HG03045 (cell line): ENCODE measurements around the gene SLC43A3.
"Not testable (repeated sequence)": the region's sequence is repeated elsewhere in the genome, so short reads cannot be mapped to it uniquely, and the experiment has no call there.

Source experiments
- ATAC-seq: cut with Tn5 transposase; IDR thresholded peaks from one replicate; pipeline ENCODE4 v1.9.1; 2021; ENCODE audit warnings: mild to moderate bottlenecking, moderate library complexity; ENCODE audit not compliant: unreplicated experiment

SLC43A3 gene

DNA sequence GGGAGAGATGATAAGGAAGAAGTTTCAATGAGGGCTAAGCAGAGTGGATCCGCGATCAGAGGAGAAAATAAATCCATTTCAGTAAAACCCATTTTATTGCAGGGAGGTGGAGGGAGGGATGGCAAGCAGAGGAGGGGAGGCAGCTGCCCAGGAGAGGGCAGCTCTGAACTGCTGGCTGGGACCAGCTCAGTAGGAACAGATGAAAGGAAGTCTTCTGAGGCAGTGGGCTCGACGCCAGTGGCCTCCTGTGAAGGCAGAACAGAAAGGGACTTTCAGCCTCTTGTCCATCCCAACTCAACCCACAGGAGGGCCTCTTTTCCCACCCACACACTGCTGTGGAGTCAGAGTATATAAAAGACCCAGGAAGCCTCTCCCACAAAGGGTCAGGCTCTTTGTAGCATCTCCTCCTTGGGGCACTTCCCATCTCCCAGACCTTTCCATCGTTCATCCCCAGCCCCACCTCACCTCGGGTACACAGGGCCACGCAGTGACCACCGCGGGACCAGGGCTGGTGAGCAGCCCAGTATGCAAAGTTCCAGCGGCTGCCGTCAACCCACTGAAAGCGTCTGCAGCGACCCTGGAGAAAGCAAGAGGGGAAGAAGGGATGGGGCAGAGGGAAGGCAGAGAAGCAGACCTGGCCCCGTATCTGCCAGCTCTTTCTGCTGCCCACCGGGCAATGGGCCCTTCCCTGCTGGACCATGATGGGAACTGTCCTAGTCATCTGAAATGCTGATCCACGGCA lies 39.5 kb downstream of the SLC43A3 start:
- ATAC-seq, result no peak

DNA sequence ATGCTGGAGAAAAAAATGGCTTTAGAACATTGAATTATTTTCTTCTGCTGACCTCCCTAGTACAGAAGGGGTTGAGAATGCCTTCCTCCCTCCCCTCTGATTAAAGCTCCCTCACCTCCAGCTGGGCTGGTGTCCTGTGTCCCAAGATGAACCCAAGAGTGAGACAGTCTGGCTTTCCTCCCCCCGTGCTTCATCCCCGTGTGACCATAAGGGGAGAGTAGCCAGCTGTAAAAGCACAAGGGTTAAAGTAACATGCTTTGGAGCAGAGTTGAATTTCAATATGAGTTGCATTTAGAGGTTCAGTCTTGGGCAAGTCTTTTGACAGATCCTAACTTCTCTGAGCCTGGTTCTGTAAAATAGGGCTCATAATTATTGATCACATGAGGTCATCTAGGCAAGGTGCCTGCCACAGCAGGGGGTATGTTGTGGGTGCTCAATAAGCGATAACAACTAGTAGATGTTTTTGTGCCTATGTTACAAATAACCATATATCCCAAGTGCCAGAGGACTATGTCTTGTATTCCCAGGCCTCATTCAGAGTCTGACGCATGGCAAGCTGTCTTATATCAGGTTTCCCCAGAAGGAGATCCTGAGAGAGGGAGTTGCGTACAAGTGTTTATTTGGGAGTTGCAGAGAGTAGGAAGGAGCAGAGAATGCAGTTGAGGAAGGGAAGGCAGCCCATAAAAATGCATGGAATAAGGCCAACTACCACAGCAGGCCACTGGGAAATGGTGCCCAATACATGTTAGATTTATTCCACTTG lies 40.6 kb downstream of the SLC43A3 start:
- no peak for ATAC-seq

DNA sequence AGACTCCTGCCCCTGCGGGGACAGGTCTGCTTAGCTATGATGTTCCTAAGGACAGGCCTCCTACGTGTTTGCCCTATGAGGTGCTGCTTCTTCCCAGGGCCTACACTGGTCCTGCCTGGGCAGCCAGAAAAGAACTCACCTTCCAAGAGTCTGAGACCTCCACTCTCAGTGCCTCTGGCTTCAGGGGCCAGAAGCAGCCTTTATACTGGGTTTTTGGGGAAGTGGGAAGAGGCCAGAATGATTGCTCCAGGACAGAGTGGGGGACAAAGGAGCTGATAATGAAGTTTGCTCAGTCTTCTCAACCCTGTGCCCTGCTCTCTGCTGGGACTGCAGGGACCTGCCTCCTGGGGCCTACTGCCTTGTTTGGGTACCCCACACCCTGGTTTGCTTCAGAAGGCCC lies 45.9 kb downstream of the SLC43A3 start, which contains the start of gene PRG3:
Gene PRG3 (minus strand): TSS at position 176 of the 400 bp plus-strand sequence. CDS start 442 bp downstream, outside the sequence.
- ATAC-seq, result no peak

DNA sequence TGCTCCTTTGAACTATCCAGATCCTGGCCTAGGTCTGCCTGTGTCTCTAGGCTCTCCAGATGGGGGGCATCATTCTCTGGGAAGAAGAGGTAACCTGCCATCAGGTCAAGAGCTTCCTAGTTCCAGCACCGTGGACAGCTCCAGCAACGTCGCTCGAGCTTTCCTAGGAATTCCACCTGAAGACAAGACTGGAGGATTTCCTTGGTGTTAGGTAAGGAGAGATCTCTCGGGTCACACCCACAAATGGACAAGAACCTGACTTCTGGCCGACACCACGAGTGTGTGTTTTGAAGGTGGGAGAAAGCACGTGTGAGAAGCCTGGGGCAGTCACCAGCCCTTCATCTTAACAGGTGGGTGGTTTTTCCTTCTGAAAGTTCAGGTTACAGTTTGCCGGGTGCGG lies 47.2 kb downstream of the SLC43A3 start:
- ATAC-seq, result no peak

DNA sequence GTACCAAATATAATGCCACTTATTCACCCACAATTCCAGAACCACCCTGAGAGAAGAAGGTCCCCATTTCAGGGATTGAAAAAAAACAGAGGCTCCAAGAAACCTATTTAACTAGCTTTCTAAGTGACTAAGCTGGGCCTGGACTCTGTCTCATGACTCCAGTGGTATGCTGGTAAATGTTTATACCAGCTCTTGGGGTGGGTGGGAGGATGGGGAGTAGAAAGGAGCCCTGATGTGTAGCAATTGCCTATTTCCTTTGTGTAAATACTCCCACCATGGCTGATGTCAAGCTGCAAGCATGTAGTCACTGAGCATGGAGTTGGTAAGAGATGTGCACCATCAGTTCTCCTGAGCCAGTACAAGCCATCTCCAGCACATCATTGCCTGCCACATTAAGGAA lies 48.7 kb downstream of the SLC43A3 start:
- no peak for ATAC-seq

DNA sequence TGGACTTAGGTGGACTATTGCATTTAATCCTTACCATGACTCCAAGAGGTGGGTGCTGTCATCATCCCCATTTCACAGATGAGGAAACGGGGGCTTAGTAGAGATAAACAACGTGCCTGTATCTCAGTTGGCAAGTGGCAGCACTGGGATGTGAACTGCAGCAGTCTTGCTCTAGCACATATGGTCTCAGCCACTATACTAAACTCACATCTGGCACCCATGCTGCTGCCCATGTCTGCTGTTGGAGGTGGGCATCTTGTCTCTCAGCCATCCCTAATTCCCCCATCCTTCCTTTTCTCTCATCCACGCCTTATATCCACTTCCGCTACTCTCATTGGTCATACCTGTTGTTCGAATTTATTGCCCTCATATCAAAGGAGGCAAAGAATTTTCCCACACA lies 49.8 kb downstream of the SLC43A3 start:
- ATAC-seq, result no peak

DNA sequence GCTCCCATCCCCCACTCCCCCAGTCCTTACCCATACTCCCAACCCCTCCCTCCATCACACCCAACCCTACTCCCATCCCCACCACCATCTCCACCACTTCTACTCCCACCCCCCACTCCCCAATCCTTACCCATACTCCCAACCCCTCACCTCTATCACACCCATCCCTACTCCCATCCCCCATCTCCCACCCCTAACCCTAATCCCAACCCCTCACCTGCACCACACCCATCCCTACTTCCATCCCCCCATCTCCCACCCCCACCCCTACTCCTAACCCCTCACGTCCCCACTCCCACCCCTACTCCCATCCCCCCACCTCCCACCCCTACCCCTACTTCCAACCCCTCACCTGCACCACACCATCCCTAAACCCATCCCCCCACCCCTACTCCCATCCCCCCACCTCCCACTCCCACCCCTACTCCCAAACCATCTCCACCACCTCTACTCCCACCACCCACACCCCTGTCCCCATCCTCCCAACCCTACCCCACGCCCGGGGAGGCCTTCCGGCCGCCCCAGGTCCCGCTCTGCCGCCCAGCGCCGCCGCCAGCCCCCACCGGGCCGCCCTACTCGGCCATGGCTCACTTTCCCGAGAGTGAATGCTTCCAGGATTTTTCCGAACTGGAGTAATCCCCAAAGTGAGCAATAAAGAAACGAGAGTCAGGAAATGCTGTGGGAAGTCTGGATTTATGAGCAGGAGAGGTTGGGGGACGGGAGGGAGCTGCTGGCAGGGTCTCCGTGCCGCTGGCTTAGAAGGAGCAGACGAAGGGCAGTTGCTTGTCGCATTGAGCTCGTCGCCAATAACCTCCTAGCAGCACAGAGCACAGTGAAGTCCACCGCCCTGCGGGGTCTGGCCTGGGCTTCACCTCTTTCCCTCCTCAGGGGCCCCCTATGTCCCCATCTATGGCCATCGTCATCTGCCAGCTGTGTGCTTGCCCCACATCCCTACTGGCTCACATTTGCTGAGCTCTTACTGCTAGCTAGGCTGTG lies 50.5 kb downstream of the SLC43A3 start:
- no peak for ATAC-seq

DNA sequence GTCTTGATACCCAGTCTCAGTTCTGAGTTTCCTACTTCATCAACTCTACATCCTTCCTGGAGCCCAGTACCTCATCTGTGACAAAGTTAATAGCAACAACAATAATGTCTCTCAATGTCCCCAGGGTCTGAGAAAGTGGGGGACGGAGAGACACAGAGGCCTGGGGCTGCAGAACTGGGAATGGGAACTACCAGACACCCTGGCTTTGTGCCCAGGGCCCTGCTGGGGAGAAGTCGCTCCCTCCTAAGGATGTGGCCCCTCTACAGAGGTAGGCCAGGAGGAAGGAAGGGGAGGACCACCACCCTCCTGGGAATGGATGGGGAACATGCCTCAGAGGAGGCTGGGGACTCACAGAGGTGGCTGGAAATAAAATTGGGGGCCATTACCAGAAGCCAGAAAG lies 51.4 kb downstream of the SLC43A3 start:
- ATAC-seq, result no peak

DNA sequence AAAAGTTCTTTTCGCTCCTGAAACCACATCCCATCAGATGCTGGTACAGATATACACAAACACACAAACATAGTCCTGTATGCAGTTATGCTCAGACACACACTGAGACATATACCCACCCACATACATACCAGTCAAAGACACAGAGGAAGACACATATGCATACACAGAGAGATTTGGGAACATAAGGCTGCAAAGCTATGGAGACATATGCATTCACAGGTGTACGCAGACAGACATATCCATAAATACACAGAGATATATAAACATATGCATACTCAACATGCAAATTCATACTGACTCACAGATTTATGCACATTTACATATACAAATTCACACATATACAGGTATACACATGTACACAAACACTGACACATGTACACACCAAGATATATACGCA lies 52.0 kb downstream of the SLC43A3 start:
- ATAC-seq, result no peak

DNA sequence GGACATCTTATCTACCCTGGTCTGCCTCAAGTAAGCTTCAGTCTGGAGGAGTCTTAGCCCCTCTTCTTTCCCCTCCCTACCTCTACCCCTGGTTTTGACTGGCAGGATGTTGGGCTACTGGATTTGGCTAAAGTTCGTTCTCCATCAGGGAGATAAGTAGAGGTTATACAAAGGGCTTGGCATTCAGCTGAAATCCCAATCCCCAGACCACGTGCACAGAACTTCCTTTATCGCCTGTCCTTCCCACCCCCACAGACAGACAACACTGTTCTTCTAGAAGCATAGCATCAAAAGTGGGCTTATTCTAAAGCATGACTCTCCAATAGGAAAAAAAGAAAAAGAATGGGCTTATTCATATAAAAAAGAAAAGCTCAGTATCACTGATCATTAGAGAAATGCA lies 53.8 kb downstream of the SLC43A3 start:
- ATAC-seq, result no peak

DNA sequence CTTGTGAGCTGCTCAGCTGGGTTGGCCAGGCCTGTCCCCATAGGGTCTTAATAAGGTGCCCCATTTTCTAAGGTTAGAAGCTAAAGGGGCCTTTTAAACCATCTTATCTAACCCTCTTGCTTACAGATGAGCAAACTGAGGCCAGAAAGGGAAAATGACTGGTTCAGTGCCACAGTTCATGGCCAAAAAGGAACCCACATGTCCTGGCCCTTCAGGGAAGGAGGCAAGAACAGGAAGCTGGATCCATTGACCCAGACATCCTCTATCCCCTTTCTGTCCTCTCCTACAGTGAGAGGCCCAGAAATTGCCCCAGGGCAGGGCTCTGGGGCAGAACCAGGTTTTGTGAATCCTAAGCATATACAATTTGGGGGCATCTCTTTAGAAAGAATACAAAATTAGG lies 56.0 kb downstream of the SLC43A3 start:
- no peak for ATAC-seq

DNA sequence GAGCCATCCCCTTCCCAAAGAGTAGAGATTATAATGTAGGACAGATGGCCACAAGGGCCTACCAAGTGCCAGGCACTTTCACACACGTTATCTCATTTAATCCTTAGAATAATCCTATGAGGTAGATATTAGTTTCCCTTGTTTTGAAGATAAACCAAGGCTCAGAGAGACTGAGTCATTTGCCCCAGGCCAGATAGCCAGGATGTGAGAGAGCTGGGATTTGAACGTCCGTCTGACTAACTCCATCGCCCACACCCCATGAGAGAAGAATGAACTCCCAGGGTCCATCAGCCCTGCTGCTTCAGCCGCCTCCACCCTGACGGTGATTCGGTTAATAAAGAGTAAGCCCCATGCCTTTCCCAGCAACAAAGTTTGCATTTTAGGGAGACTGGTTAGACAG lies 56.7 kb downstream of the SLC43A3 start:
- no peak for ATAC-seq

DNA sequence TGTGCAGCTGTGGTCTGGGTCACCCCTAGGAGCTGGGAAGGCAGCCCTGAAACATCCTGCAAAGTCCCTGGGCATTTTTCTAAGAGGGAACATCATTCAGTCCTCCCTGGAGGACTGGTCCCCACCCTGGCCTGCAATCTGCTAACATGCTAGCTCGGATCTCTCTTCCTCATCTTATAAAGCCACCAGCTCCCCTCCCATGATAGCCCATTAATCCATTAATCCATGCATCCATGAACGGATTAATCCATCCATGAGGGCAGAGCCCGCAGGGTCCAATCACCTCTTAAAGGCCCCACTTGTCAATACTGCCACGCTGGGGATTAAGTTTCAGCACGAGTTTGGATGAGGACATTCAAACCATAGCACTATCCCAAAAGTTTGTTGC lies 58.1 kb downstream of the SLC43A3 start:
- ATAC-seq, result no peak

DNA sequence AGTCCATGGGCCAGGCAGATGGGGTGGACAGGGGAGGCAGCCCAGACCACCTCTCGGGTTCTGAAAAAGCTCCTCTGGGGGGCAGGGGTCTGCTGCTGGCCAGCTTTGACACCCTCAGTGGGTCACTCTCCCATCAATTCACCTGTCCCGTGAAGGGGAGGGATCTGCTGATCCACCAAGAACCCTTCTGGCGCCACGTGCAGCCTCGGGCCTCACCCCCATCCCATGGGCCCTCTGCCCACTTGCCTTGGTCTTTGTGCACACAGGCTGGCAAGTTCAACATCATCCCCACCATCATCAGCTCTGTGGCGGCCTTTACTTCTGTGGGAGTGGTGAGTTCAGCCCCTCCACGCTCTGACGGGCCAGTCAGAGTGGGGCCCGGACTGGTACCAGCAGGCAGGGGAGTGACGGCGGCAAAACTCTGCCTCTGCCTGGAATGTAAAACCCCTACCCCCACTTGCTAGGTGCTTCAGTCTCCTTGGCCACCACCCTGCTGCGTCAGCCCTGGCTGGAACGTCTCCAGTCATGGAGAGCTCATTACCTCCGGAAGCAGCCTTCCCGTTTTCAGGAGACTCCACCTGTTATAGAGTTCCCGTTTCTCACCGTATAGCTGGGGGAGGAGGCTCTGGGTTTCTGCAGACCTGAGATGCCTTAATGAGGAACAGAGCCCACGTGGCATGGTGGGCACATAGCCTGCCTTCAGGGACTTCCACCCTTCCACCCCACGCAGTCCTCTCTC lies 58.6 kb downstream of the SLC43A3 start:
- no peak for ATAC-seq

DNA sequence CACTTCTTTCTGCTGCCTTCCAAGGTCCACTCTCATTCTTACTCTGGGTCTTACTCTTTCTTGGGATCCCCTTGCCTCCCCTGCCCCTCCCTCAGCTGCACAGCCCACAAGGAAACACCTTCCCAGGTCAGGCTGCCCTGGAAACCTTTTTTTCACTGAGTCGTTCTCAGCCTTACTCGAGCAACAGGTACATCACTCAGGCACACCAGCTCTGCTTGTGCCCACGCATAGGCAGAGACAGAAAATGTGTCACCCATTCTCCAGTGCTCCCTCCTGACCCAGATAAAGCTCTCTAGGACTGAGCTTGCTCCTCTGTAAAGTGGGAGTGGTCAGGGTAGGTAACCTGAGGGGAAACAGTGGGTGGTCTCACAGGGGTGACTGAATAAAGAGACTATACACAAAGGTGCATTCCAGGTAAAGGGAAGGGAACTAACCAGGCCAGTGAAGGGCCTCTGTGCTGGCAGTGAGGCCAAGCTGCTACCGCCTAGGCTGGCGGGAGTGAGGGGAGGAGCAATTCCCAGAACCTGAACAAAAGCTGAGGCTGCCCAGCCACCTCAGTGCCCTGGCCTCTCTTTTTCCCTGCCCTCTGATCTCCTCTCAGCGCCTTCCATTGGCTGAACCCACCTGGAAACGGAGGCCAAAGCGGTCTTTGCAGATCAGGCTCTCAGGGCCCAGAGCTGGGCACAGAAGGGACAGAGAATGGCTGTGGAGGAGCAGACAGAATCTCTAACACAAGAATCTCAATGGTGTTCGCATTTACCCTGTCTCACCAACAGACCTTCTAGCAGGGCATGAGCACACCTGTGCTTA lies 61.9 kb downstream of the SLC43A3 start:
- ATAC-seq, result no peak

DNA sequence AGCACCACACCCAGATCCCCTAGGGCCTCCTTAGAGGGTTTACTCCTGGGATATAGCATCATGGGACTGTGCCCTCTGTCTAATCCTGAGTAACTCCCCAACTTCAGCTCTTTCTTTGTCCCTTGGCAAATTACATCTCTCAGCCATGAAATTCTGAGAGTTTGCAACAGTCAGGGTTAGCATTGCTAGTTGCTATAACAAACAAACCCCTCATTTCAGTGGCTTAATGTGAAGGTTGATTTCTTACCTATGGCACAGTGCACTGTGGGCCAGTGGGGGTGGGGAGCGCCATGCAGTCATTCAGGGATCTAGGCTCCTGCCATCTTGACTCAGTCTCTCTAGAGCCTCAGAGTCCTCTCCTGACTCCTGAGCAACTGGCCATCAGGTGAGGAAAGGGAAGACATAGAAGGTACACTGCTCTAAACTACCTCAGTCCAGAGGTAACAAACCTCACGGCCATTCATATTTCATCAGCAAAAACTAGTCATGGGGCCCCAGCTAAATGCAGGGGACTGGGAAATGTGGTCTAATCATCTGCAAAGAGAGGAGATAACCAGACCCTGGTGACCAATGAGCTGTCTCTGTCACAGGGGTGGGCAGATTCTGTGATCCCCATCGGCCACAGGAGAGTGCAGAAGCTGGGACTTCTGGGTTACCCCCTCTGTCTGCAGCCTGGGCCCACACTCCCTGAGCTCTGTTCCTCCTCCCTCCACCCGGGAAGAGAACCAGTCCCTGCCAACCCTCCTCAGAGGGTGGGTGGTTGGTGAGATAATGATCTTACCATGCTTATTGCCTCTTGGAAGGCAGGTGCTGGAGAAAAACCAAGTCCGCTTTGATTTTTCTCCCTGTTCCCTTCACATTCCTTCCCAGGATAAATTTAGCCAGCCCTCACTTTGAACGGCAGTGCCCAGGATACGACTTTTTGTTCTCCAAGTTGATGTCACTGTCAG lies 63.5 kb downstream of the SLC43A3 start:
- ATAC-seq, result no peak

DNA sequence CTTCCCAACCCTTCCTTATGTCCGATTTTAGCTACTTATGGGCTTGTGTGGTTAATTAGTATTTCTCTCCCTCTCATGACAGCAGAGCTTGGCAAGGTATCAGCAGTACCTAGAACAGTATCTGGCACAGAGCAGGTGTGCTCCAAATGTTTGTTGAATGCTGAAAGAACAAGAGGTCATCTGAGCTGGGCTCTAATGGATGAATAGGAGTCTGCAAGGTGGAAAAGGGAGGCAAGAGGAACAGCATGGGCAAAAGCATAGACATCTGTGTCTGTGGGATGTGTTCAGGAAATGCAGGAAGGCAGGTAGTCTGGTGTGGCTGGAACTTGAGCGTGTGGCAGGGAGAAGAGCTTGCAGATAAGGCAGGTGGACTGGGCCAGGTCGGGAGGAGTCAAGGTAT lies 65.0 kb downstream of the SLC43A3 start:
- no peak for ATAC-seq

DNA sequence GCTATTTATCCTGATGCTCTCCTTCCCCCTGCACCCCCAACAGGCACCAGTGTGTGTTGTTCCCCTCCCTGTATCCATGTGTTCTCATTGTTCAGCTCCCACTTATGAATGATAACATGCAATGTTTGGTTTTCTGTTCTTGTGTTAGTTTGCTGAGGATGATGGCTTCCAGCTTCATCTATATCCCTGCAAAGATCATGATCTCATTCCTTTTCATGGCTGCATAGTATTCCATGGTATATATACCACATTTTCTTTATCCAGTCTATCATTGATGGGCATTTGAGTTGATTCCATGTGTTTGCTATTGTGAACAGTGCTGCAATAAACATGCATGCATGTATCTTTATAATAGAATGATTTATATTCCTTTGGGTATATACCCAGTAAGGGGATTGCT lies 65.5 kb downstream of the SLC43A3 start:
- ATAC-seq, result not testable (repeated sequence)

DNA sequence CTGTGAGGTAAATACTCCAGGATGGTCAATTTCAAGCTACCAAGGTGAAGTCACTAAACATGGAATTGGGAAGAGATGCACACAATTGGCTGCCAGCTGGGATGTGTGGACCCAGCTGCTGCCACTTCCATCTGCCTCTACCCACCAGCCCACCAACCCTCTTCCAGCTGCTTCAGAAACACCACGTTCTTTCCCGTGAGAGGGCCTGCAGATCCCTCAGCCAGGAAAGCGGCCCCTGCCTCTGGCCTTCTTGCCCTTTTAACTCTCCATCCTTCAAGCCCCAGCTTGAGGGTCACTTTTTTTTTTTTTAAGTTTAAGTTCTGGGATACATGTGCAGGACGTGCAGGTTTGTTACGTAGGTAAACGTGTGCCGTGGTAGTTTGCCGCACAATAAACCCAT lies 65.9 kb downstream of the SLC43A3 start:
- ATAC-seq, result no peak
